ENCODE measurements around the gene SBNO2. TPM values are rescaled to one million over a fixed set of nuclear protein-coding genes. Genes with fewer than 3 reads are reported as not detected.

The SBNO2 gene
- total RNA-seq, 3 donors from 2014 or later = 58.0 to 86.6 (median 74.6) TPM

GRCh38 chr19:1199531-1199930, 25.5 kb upstream of the SBNO2 start:
- Histone ChIP-seq H3K4me3 (no peak overlapping the region), H3K4me1 (ENCODE audit: low read depth) (peaks cover 16% of the 10 kb centered on the region), H3K36me3 (ENCODE audit: low read depth) (no peaks in the 10 kb centered on the region), H3K9me3 (no peaks in the 10 kb centered on the region)
- intact Hi-C loops (cut with DNase I, micrococcal nuclease) = loop anchor here in 1 of 2 donors (10.0 kb wide), 1 partner anchor 85 kb away; no protein-coding TSS in a partner anchor
- DNase-seq (no peak), ATAC-seq (no peak)
- TF ChIP-seq, protein P1, sequence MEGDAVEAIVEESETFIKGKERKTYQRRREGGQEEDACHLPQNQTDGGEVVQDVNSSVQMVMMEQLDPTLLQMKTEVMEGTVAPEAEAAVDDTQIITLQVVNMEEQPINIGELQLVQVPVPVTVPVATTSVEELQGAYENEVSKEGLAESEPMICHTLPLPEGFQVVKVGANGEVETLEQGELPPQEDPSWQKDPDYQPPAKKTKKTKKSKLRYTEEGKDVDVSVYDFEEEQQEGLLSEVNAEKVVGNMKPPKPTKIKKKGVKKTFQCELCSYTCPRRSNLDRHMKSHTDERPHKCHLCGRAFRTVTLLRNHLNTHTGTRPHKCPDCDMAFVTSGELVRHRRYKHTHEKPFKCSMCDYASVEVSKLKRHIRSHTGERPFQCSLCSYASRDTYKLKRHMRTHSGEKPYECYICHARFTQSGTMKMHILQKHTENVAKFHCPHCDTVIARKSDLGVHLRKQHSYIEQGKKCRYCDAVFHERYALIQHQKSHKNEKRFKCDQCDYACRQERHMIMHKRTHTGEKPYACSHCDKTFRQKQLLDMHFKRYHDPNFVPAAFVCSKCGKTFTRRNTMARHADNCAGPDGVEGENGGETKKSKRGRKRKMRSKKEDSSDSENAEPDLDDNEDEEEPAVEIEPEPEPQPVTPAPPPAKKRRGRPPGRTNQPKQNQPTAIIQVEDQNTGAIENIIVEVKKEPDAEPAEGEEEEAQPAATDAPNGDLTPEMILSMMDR (IDR thresholded peaks at IDR 0.05) = no peak

DNA sequence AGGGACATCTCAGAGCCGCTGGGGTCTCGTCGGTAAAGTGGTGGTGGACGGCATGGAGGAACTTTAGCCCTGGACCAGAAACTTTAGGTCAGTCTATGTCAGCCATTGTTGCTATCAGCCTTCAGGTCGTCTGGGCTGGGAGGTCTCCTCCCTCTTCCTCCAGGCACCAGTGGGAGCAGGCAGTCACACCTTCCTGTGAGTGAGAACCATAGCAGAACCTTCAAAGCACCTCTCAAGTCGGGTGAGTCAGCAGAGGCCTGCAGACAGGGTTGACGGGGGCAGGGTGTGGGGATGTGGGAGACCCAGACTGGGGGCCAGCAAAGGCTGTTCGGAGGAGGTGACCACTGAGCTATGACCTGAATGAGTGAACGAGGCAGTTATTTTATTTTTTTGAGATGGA, 15.4 kb upstream of the SBNO2 start:
- ATAC-seq (peak; percentile 39), DNase-seq (no peak)
- Histone ChIP-seq H3K4me1 (ENCODE audit: low read depth) (no peaks in the 10 kb centered on the region), H3K4me3 (no peak overlapping the region), H3K9me3 (no peaks in the 10 kb centered on the region), H3K36me3 (ENCODE audit: low read depth) (no peaks in the 10 kb centered on the region)
- intact Hi-C loops (cut with DNase I, micrococcal nuclease) = loop anchor here in 1 of 2 donors (10.0 kb wide), 1 partner anchor 75 kb away; no protein-coding TSS in a partner anchor
- TF ChIP-seq, protein P1 (IDR thresholded peaks at IDR 0.05) = no peak

DNA sequence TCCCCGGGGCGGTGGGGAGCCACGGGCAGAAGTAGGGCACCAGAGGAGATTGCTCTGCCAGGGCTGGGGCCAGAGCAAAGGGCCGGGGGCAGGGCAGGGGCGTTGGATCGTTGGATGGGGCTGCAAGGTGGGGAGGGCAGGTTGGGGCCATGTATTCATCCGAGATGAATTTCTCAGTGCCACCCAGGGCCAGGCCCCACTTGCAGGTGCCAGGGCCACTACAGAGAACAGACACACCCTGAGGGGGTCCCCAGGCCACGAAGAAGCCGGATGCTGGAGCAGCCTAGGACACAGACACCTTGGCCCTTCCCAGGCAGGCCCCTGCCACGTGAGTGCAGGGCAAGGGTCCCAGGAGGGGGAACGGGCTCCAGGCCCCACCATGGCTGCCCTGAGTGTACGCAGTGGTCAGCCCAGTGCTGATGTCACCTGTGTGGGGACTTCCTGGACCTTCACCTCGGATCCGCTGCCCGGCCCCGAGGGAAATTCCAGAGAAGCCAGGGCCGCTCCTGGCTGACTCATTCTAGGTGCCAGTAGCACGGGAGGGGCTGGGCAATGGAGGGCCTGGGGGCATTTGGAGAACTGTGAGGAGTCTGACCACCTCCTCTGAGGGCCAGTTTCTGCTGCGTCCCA, 9.6 kb upstream of the SBNO2 start:
- H3K4me1 ChIP-seq (ENCODE audit: low read depth) = peaks cover 14% of the 10 kb centered on the region
- intact Hi-C loops (cut with DNase I, micrococcal nuclease) = loop anchor here in 1 of 2 donors (10.0 kb wide), 1 partner anchor 69 kb away; no protein-coding TSS in a partner anchor
- H3K4me3 ChIP-seq = no peak overlapping the region
- no peaks in the 10 kb centered on the region for H3K9me3 ChIP-seq
- ATAC-seq (peak; percentile 80), DNase-seq (peak in 2 of 3 donors; percentile 68 to 82)
- H3K36me3 ChIP-seq (ENCODE audit: low read depth) = no peaks in the 10 kb centered on the region
- TF ChIP-seq, protein P1 (IDR thresholded peaks at IDR 0.05) = no peak

DNA sequence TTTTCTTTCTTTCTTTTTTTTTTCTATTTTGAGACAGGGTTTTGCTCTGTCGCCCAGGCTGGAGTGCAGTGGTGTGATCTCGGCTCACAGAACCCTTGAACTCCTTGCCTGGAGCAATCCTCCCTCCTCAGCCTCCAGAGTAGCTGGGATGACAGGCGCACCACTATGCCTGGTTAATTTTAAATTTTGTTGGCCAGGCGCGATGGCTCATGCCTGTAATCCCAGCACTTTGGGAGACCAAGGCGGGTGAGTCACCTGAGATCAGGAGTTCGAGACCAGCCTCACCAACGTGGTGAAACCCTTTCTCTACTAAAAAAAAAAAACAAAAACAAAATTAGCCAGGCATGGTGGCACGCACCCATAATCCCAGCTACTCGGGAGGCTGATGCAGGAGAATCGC, 8.7 kb upstream of the SBNO2 start:
- intact Hi-C loops (cut with DNase I, micrococcal nuclease) = loop anchor here in 1 of 2 donors (10.0 kb wide), 1 partner anchor 68 kb away; no protein-coding TSS in a partner anchor

DNA sequence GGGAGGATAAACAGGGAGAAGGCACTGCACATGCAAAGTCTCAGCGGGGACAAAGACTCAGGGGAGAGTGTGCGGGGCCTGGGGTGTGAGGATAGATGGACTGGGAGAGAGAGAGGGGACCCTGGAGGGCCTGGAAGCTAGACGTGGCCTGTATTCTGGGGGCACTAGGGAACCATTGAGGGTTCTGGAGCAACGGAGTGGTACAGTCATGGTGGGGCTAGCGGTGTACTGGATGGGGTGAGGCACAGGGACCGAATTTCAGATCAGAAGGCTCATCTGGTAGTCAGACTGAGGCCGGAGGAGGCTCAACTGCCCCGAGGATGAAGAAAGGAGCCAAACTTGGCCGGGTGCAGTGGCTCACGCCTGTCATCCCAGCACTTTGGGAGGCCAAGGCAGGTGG, 8.0 kb upstream of the SBNO2 start:
- DNase-seq (no peak), ATAC-seq (no peak)
- H3K4me1 ChIP-seq (ENCODE audit: low read depth) = peaks cover 14% of the 10 kb centered on the region
- no peaks in the 10 kb centered on the region for H3K36me3 ChIP-seq (ENCODE audit: low read depth)
- no peaks in the 10 kb centered on the region for H3K9me3 ChIP-seq
- intact Hi-C loops (cut with DNase I, micrococcal nuclease) = loop anchor here in 1 of 2 donors (10.0 kb wide), 1 partner anchor 67 kb away; no protein-coding TSS in a partner anchor
- H3K4me3 ChIP-seq = no peak overlapping the region
- TF ChIP-seq, protein P1 (IDR thresholded peaks at IDR 0.05) = no peak

More for the DNA sequence above, 8.7 kb upstream of the SBNO2 start:
- ATAC-seq = no peak
- no peaks in the 10 kb centered on the region for H3K9me3 ChIP-seq
- no peak overlapping the region for H3K4me3 ChIP-seq
- no peak for DNase-seq
- H3K36me3 ChIP-seq (ENCODE audit: low read depth) = no peaks in the 10 kb centered on the region
- peaks cover 14% of the 10 kb centered on the region for H3K4me1 ChIP-seq (ENCODE audit: low read depth)
- TF ChIP-seq, protein P1 (IDR thresholded peaks at IDR 0.05) = no peak

Data from mucosa of descending colon (tissue), 3 donors.